ENCODE results near the gene CHRNE.

DNA sequence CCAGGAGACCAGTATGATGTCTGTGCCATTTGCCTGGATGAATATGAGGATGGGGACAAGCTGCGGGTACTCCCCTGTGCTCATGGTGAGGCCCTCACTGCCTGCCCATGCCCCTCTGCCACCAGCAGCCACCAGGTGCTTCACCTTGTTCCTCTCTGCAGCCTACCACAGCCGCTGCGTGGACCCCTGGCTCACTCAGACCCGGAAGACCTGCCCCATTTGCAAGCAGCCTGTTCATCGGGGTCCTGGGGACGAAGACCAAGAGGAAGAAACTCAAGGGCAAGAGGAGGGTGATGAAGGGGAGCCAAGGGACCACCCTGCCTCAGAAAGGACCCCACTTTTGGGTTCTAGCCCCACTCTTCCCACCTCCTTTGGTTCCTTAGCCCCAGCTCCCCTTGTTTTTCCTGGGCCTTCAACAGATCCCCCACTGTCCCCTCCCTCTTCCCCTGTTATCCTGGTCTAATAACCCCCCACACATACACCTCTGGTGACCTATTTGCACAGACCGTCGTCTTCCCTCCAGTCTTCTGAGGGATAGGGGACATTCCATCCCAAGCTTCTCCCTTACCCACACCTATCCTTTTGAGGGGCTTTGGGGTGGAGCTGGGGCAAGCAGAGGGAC, 41.8 kb upstream of the CHRNE start:
- TF ChIP-seq, protein P1, sequence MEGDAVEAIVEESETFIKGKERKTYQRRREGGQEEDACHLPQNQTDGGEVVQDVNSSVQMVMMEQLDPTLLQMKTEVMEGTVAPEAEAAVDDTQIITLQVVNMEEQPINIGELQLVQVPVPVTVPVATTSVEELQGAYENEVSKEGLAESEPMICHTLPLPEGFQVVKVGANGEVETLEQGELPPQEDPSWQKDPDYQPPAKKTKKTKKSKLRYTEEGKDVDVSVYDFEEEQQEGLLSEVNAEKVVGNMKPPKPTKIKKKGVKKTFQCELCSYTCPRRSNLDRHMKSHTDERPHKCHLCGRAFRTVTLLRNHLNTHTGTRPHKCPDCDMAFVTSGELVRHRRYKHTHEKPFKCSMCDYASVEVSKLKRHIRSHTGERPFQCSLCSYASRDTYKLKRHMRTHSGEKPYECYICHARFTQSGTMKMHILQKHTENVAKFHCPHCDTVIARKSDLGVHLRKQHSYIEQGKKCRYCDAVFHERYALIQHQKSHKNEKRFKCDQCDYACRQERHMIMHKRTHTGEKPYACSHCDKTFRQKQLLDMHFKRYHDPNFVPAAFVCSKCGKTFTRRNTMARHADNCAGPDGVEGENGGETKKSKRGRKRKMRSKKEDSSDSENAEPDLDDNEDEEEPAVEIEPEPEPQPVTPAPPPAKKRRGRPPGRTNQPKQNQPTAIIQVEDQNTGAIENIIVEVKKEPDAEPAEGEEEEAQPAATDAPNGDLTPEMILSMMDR (IDR thresholded peaks at IDR 0.05; ENCODE audit: low read depth, low read length, poor library complexity, severe bottlenecking), result no peak
- TF ChIP-seq EZH2phosphoT487 (IDR thresholded peaks at IDR 0.05; ENCODE audit: borderline replicate concordance, low read length), result no peak

All from DOHH2 (cell line).